Activated CD8-positive, alpha-beta memory T cell treated with anti-CD3 and anti-CD28 coated beads, Interleukin-2, amount 50 U/mL, for 4 hours (primary cell): Measurements from ENCODE around the gene LSR.

Source experiments
- DNase-seq: peaks from one replicate; pipeline ENCODE4 v3.0.0-alpha.2; 2020

LSR gene

GRCh38 chr19:35306473-35307246, 57.9 kb downstream of the LSR start:
- no peak for DNase-seq

GRCh38 chr19:35307931-35308330, 59.1 kb downstream of the LSR start:
- DNase-seq, result no peak

- DNase-seq, result no peak
These were observed 60.1 kb downstream of the LSR start for GRCh38 chr19:35308910-35309309.

GRCh38 chr19:35309481-35310279, 60.9 kb downstream of the LSR start:
- DNase-seq, result no peak

- DNase-seq, result no peak
These were observed 61.5 kb downstream of the LSR start for GRCh38 chr19:35310331-35310730.

GRCh38 chr19:35310811-35311465, 62.1 kb downstream of the LSR start:
- DNase-seq, result no peak

GRCh38 chr19:35311901-35312665, 63.3 kb downstream of the LSR start:
- DNase-seq, result no peak

GRCh38 chr19:35313587-35313986, 64.8 kb downstream of the LSR start:
- no peak for DNase-seq

GRCh38 chr19:35314031-35314430, 65.2 kb downstream of the LSR start:
- no peak for DNase-seq

- no peak for DNase-seq
These were observed 66.2 kb downstream of the LSR start for GRCh38 chr19:35314858-35315470.

- DNase-seq, result no peak
These were observed 67.1 kb downstream of the LSR start for GRCh38 chr19:35315883-35316282.

GRCh38 chr19:35316560-35316959, 67.8 kb downstream of the LSR start:
- no peak for DNase-seq
